GM21529 (cell line): ENCODE results near the gene LHFPL5.

ENCODE experiments used
- ATAC-seq: cut with Tn5 transposase; IDR thresholded peaks from one replicate; pipeline ENCODE4 v1.9.1; 2021; ENCODE audit not compliant: unreplicated experiment

LHFPL5 gene

DNA sequence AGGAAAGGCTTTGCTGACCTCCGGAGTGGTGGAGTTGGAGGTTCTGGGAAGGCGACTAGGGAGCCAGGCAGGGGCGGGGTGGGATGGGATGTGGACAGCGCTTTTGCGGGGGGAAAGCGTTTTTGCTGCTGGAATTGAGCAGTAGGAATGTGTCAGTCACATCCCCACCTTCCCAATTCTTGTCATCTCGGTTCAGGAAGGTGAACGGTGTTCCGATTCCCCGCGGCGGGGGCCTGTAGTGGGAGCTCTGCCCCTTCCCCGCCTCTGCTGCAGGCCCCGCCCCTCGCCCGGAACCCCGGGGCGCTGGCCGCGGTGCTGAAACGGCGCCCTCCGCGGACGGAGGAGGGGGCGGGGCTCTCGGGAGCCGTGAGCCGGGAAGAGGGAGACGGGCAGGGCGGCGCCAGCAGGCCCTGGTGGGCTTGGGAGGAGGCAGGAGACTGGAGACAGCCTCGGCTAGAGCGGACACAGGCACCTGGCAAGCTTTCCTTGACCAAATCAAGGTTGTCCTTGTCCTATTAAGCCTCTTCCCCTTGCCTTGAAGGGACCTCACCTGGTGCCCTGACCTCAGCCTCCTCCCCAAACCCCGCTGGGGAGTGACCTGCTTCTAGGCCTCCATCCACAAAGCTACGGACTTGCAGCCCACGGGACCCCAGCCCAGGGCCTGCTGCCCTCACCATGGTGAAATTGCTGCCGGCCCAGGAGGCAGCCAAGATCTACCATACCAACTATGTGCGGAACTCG, at the start of gene LHFPL5:
Gene LHFPL5 (plus strand): TSS at position 357 of the 741 bp plus-strand sequence. CDS start 319 bp downstream, at position 676.
- ATAC-seq = no peak

DNA sequence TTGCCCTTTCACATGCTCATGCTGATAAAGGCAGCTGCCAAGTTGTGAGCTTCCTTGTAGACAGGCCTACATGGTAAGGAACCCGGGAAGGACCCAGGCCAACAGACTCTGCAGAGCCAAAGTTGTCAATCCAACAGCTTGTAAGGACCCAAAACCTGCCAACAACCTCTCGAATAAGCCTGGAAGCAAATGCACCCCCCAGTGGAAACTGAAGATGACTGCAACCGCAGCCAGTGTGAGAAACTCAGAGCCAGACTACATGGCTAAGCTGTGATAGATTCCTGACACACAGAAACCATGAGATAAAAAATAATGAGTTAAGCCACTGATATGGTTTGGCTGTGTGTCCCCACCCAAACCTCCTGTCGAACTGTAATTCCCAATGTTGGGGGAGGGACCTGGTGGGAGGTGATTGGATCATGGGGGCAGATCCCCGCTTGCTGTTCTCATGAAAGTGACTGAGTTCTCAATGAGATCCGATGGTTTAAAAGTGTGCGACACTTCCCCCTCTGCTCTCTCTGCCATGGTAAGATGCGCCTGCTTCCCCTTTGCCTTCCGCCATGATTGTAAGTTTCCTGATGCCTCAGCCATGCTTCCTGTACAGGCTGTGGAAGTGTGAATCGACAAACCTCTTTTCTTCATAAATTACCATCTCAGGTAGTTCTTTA, 47.6 kb upstream of the LHFPL5 start:
- no peak for ATAC-seq

DNA sequence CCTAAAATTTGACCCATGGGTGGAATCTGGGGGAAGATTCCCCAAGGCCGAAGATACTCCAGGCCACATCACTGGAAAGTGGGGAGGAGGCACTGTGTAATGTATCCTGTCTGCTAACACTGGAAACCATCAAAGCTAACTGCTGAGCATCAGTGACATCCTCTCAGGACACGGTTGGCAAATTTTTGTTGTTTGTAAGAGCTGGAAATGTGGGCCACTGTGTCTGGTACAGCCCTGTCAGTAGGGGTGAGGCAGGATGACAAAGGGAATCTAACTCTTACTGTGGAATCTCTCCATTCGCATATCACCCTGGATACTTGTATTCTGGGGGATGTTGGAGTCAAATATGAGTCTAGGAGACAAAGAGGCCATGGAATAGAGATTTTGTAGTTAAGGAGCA, 45.7 kb upstream of the LHFPL5 start:
- ATAC-seq = no peak

DNA sequence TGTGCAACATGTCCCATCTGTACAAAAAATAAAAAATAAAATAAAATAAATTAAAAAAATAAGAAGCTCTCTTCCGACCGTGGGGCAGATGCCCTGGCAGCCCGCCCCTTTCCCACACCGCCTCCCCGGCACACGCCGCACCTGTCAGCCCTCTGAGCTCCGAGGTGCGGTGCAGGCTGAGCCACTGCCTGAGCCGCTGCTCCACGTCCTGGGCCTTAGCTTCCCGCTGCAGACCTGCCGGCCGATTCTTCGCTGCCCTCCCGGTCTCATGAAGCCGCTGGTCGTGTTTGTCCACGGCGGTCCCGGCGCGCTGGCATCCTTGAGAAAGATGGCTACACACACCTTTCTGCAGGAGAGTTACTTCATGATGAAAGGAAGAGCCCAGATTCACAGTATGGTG, 39.4 kb upstream of the LHFPL5 start:
- ATAC-seq = no peak

DNA sequence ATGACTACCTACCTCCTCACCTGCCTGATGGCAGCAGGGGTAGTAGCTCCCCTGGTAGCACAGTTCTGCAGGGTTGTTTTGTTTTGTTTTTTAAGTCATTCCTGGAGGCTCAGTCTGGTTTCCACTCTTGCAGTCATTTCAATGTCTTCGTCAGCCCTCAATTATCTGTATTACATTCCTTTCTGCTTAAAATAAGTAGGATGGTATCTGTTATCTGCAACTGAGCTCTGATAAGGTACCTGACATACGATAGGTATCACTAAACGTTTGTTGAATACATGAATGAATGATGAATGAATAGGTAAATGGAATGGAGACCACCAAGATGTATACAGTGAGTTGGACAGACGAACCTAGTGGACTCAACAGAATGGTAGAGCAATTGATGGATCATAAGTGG, 35.9 kb upstream of the LHFPL5 start:
- no peak for ATAC-seq

DNA sequence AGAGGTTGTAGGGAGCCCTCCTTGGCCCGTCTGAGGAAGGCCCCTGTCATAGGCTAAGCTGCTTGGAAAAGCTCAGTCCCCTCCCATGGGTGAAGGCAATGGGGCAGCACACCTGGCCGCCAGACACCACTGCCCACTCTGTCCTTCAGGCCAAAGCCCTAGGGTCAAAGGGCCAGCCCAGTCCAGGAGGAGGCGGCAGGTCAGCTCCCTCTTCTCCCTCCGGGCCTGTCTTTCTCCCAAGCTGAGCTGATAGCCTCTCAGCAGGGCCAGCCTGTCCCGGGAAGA, 33.9 kb upstream of the LHFPL5 start:
- no peak for ATAC-seq

DNA sequence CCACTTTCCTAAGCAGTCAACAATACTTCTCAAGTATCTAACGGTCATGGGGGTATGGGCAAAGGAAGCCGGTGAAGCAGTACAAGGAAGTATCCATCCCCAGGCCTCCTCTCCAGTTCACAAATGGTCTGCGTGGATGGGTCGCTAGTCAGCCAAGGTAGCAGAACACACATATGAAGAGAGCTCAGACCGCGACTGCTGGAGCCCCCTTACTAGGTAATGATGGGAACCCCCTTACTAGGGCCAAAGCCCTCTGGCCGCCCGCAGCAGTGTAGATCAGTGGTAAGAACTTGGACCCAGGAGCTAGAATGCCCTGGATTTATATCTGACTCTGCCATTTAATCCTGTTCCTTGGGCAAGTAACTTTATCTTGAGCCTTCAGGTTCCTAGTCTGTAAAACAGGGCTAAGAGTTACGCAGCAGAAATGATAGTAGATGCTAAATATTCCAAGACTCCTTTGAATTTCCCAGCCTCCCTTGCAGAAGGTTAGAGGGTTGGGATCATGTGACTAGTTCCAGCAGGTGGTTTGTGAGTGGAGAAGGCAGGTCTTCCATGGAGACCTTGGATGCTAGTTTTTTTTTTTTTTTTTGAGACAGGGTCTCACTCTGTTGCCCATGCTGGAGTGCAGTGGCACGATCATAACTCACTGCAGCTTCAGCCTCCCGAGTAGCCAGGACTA, 30.9 kb upstream of the LHFPL5 start:
- ATAC-seq = no peak

DNA sequence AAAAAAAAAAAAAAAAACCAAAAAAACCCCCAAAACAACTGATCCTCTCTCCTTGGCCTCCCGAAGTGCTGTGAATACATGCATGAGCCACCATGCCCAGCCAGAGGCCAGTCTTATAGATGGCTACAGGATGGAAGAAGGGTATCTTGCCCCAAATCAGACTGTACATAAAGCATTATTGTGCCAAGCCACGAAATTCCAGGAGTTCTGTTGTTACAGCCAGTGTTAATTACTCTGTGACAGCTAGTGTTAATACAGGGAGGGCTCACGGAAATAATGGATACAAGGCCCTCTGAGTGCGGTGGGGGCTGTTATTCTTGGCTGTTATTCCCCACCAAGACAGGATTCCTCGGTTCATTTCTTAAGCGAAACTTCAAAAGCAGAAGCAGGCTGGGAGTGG, 30.1 kb upstream of the LHFPL5 start:
- ATAC-seq = no peak

DNA sequence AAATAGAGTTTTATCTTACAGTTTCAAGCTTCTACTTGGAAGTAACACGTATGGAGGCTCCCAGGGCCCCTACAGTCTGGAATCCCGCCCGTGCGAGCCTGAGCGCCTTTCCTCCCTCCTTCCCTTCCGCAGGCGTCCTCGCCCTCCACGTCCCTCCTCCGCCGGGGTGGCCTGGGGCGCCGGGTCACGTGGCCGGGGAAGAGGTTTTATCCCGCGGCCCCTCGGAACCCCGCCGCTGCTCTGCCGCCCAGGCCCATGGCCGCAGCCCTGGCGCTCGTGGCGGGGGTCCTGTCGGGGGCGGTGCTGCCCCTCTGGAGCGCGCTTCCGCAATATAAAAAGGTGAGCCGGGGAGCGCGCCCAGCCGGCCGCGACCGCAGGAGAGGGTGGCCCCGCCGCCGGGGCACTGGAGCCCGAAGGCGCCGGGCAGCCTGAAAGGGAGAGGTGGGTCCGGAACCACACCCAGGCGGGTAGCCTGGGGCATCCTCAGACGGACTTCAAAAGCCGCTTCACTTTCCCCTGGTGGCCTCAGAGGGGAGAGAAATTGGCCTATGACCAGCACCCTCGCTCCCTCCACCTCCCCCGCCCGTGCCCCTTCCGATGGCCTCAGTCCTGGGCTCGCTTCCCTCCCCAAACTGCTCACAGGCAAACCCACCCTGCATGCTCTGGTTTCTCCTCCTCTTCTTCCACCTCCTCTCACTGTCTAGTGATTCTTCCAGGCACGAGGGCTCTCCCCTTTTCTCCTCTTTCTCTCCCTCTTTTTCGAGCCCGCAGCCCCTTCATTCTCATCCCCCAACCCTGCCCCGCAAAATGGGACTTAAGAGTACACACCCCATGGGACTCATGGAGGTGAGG, 28.6 kb upstream of the LHFPL5 start, which contains the start of gene CLPSL2:
Gene CLPSL2 (plus strand): TSS at position 235 of the 852 bp plus-strand sequence. CDS start 21 bp downstream, at position 256.
- ATAC-seq = no peak

DNA sequence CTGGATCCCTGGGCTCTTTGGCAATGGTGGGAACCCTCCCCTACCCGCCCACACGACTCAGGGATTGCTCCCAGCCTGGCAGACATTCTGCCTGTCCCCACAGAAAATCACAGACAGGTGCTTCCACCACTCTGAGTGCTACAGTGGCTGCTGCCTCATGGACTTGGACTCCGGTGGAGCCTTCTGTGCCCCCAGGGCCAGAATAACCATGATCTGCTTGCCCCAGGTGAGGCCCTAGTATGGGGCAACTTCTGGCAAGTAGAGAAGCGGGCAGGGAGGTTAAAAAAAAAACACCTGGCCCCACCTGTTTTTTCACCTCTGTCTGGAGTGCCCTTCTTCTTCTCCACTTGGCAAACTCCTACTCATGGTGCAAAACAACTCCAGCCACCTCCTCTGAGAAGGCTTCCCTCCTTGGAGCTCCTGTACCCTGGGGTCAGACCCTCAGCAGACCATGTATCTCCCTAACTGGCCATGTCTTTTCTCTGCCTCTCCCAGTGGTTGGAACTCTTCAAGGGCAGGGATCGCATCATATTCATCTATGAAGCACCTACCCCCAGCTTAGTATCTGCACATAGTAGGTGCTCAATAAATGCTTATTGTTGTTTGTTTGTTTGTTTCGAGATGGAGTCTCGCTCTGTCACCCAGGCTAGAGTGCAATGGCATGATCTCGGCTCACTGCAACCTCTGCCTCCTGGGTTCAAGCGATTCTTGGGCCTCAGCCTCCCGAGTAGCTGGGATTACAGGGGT, 27.6 kb upstream of the LHFPL5 start:
- no peak for ATAC-seq

DNA sequence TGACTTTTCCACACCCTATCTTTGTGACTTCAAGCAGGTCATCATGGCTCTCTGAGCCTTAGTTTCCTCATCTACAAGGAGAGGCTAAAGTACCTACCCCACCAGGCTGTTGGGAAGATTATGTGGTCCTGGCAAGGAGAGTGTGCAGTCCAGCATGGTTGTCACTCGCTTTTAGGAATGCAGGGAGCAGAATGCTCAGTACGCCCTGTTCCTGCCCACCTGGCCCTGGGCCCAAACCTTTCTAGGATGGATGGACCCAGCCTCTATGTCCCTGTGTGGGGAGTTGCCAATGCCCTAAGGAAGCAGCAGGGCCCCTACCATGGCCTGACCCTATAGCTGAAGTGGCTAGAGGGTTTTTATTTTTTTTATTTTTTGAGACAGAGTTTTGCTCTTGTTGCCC, 26.7 kb upstream of the LHFPL5 start:
- ATAC-seq = no peak

DNA sequence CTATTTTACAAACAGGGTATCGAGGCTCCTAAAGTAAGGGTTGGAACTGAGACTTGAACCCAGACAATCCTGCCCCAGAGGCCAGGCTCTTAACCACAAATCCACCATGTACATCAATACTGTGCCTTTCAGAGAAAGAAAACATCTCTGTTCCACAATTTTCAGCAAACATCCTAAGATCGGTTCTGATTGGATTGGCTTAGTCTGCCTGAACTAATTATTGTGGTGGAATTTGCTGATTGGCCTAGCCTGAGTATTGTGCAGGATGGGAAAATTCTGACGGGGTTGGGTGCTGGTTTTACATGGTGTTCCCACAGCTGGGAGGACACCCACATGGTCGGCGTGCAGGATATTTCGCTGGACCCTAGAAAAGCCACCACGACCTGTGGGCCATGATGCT, 24.4 kb upstream of the LHFPL5 start, which contains the start of gene CLPSL1:
Gene CLPSL1 (plus strand): TSS at position 301 of the 400 bp plus-strand sequence. CDS start 92 bp downstream, at position 393.
- no peak for ATAC-seq

DNA sequence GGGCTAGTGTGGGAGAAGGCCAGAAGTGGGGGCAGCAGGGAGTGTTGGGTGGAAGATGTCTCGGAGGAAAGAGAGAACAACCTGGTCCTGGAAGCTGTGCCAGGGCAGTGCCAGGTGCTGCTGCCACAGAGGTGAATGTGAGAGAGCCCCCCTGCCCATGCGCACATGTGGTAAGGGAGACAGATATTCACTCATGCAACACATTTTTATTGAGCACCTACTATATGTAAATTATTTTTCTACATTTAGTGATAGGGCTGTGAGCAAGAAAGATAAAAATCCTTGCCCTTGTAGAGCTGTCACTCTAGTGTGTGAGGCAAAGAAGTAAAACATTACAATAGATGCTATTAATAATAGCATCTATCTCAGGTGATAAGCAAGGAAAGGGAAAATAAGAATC, 23.9 kb upstream of the LHFPL5 start:
- no peak for ATAC-seq

DNA sequence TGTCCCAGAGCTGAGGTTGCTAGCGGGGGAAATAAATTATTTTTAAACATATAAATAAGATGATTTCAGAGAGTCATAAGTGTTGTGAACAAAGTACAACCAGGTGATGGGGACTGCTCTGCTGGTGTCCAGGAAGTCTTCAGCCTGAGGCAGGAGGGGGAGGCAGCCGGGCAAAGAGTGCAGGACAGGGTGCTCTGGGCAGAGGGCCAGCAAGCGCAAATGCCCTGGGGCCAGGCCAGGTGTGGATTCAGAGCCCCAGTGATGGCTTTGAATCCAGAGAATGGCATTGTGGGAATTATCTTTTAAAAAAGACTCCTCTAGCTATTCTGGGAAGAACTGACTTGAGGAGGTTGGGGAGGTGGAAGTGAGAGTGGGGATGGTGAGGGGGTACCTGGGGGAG, 22.7 kb upstream of the LHFPL5 start:
- no peak for ATAC-seq

DNA sequence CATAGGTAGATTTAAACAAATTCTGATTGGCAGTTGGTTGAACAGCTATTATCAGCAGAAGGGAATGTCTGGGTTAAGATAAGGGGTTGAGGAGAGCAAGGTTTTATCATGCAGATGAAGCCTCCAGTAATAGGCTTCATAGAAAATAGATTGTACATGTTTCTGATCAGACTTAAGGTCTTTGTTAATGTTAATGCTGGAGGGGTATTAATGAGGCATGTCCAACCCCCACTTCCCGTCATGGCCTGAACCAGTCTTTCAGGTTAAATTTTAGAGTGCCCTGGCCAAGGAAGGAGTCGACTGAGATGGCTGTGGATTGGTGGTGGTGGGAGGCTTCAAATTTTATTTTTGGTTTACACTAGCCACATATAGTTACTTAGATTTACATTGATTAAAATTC, 21.0 kb upstream of the LHFPL5 start:
- no peak for ATAC-seq

DNA sequence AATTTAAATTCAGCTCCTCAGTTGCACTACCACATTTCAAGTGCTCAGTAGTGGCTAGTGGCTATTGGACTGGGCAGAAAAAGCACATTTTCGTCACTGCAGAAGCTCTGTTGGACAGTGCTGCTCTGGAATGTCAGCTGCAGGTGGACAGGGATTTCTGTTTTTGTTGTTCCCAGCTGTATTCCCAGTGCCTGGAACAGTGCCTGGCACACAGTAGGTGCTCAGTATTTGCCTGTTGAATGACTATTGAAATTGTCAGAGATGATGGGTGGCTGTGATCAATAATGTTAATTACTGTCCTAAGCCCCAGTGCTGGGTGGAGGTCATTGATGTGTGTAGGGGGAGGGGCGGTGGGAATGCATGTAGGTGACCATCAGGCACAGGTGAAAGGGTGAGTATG, 18.9 kb upstream of the LHFPL5 start:
- no peak for ATAC-seq

DNA sequence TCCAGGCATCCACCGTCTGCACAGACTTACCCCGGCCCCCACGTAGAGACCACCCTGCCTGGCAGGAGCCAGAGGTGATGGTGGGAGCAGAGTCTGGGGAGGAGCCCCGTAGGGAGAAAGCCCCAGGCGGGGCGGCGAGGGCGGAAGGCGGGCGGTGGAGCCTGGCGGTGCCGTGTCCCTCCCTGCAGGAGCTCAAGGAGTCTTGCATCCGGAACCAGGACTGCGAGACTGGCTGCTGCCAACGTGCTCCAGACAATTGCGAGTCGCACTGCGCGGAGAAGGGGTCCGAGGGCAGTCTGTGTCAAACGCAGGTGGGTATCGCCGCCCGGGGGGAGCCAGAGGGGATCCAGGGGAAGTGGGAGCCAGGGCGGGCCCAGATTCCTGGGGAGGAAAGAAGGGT, 18.3 kb upstream of the LHFPL5 start:
- ATAC-seq = no peak

DNA sequence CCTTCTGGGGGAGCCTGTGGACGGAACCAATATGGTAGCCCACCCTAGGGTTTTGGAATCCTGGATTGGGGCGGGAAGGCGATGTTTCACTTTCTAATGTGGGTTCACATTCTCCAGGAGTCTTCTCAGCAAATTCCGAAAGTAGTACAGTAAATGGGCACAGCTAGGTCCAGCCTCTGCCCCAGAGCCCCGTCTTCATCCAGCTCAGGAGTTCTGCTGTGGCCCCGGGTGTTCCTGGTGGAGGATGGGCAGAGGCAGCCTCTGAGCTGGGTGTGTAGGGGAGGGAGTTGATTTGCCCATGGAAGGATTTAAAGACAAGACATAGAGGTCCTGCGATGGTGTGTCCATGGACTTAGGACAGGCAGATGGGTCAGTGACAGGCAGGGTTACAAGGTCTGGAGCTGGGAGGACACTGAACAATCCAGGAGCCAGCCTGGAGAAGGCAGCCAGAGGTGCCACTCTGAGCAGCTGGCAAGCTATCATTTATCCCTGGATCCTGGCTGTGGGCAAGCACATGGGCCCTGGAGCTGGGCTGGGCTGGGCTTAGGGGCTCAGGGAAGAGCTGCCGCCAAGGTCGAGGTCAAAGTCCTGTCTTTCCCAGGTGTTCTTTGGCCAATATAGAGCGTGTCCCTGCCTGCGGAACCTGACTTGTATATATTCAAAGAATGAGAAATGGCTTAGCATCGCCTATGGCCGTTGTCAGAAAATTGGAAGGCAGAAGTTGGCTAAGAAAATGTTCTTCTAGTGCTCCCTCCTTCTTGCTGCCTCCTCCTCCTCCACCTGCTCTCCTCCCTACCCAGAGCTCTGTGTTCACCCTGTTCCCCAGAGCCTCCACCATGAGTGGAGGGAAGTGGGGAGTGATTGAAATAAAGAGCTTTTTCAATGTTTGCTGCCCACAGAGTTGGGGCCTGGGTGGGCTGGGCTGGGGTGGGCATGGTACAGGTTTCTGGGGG, 17.6 kb upstream of the LHFPL5 start:
- no peak for ATAC-seq

DNA sequence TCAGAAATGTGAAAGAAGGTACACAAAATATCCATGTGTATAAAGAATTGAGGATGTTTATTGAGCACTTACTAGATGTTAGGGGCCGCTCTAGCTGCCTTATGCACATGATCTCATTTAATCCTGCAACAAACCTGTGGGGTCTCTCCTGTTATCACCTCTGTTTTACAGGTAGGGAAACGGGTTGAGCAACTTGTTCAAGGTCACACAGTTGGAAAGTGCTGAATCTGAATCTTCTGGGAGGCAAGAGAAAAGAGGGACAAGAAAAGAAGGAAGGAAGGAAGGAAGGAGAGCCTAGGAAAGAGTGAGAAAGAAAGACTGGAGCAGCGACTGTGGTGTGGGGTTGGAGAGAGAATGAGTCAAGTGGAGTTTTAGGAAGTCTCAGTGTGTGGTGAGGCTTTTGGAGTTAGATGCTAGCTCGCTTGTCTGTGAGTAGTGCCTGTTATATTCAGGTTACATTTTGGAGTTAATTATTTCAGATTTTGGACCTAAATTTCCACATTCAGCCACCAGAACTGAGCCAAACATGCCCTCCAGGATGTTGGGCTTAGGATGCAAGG, 16.6 kb upstream of the LHFPL5 start:
- no peak for ATAC-seq
